HepG2 (cell line): Measurements from ENCODE around the gene SFPQ. TPM values are rescaled to one million over a fixed set of nuclear protein-coding genes. Genes with fewer than 3 reads are reported as not detected.

Experiments
- FOXC1 ChIP-seq: sonication (generic); formaldehyde crosslinking; IDR thresholded peaks from 2 replicates; pipeline ENCODE4 v1.8.0; 2022; ENCODE audit warnings: mild to moderate bottlenecking, missing genetic modification reagents, borderline replicate concordance
- HNRNPK ChIP-seq: fragments of 200-400 bp; formaldehyde crosslinking; IDR thresholded peaks from 2 replicates; pipeline ENCODE4 v1.6.1; 2018; ENCODE audit warnings: low read length, low read depth, moderate library complexity, mild to moderate bottlenecking; ENCODE audit not compliant: poor library complexity, severe bottlenecking
- MEF2D ChIP-seq: sonication (generic); formaldehyde crosslinking; IDR thresholded peaks from 2 replicates; pipeline ENCODE4 v1.5.1; 2020; ENCODE audit warnings: mild to moderate bottlenecking, missing genetic modification reagents
- NFE2L2 ChIP-seq: fragments of 150-350 bp; IDR thresholded peaks from 2 replicates; pipeline ENCODE4 v1.6.1; 2014; ENCODE audit warnings: low read length
- PRPF4 ChIP-seq: fragments of 200-400 bp; formaldehyde crosslinking; IDR thresholded peaks from 2 replicates; pipeline ENCODE4 v1.6.1; 2016; ENCODE audit warnings: low read length, low read depth; ENCODE audit not compliant: poor library complexity, severe bottlenecking
- SIX1 ChIP-seq: sonication (generic); formaldehyde crosslinking; IDR thresholded peaks from 2 replicates; pipeline ENCODE4 v1.4.0; 2020; ENCODE audit warnings: missing genetic modification reagents, borderline replicate concordance
- SMARCC2 ChIP-seq: fragments of 450-650 bp; IDR thresholded peaks from 2 replicates; pipeline ENCODE4 v1.6.1; 2017; ENCODE audit warnings: antibody characterized with exemption, mild to moderate bottlenecking
- ZNF180 ChIP-seq: sonication (generic); formaldehyde crosslinking; IDR thresholded peaks from 2 replicates; pipeline ENCODE4 v1.4.0; 2020; ENCODE audit warnings: low read depth, missing genetic modification reagents, borderline replicate concordance
- polyA plus RNA-seq, 8 experiments: library from polyadenylated mRNA; depleted of rRNA in 3 of 8; stranded (reverse) in 7 of 8; unstranded in 1 of 8; fragments of >200 nt; fragmentation: Illumina TruSeq in 4 of 8; extraction: Trizol in 4 of 8; gene quantifications; 2 replicates each; pipeline versions ENCODE4 v1.2.1 to v1.2.3, GENCODE V29; 2011 to 2016; ENCODE audit warnings: low read depth in 4 of 8, missing spikeins in 1 of 8, mixed read lengths in 1 of 8; ENCODE audit not compliant: insufficient read depth in 1 of 8
- total RNA-seq, 5 experiments: library from RNA; depleted of rRNA; stranded (reverse); fragments of >200 nt; fragmentation: Illumina TruSeq; extraction: Trizol; gene quantifications; 2 replicates each; pipeline ENCODE4 v1.2.3, GENCODE V29; 2016; ENCODE audit warnings: low read depth in 1 of 5
- TF ChIP-seq, protein P1 (sequence below): sonication (generic); formaldehyde crosslinking; IDR thresholded peaks from 2 replicates; pipeline ENCODE4 v1.5.1; 2020; ENCODE audit warnings: mild to moderate bottlenecking, missing genetic modification reagents, moderate library complexity
- TF ChIP-seq, protein P2 (sequence below): sonication (generic); formaldehyde crosslinking; IDR thresholded peaks from 2 replicates; pipeline ENCODE4 v1.9.0; 2022; ENCODE audit warnings: low read depth, missing genetic modification reagents
- TF ChIP-seq, protein P3 (sequence below): sonication (generic); formaldehyde crosslinking; IDR thresholded peaks from 2 replicates; pipeline ENCODE4 v1.4.0; 2020; ENCODE audit warnings: missing genetic modification reagents
- TF ChIP-seq, protein P4 (sequence below): sonication (generic); formaldehyde crosslinking; IDR thresholded peaks from 2 replicates; pipeline ENCODE4 v1.4.0; 2020; ENCODE audit warnings: mild to moderate bottlenecking, missing genetic modification reagents, borderline replicate concordance
- TF ChIP-seq, protein P5 (sequence below): sonication (generic); formaldehyde crosslinking; IDR thresholded peaks from 2 replicates; pipeline ENCODE4 v1.5.1; 2020; ENCODE audit warnings: mild to moderate bottlenecking, missing genetic modification reagents

SFPQ gene
- total and polyA plus RNA-seq, 2 of the 13 experiments (the other 11 are each of a cell fraction or from before 2014, with no cell fraction given): 101 to 292 TPM

DNA sequence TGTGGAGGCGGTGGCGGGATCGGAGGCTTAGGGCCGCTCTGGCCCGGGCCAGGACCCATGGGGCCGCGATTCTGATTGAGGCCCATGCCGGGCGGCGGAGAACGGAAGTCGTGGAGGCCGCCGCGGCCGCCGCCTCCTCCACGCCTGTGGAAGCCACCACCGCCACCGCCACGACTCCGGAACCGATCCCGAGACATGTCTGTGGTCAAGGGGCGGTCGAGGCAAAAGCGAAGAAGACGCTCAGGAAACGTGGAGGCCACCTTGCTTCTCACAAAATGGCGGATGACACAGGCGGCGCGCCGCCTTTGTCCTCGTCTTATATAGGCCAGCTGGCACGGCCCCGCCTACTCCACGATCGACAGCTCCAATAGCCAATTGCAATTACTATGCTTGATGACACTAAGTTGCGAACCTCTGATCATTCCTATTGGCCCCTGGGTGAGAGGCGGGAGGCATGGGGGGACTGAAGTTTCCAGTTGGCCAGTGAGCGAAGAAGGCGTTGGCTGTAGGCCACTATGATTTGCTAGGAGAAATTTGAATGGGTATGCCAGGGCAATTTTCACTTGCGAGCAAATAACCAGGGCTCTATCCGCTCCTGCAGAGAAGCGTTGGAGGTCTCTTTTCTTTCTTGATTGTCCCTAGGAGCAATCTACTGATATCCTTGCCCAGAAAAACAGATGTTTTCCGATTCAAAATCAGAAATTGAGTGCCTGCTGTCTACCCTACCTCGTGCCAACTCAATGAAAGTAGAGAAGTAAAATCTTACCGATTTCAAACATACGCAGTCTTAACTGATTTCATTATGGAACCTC is at the start of gene SFPQ (continued):
- TF ChIP-seq, protein P1, sequence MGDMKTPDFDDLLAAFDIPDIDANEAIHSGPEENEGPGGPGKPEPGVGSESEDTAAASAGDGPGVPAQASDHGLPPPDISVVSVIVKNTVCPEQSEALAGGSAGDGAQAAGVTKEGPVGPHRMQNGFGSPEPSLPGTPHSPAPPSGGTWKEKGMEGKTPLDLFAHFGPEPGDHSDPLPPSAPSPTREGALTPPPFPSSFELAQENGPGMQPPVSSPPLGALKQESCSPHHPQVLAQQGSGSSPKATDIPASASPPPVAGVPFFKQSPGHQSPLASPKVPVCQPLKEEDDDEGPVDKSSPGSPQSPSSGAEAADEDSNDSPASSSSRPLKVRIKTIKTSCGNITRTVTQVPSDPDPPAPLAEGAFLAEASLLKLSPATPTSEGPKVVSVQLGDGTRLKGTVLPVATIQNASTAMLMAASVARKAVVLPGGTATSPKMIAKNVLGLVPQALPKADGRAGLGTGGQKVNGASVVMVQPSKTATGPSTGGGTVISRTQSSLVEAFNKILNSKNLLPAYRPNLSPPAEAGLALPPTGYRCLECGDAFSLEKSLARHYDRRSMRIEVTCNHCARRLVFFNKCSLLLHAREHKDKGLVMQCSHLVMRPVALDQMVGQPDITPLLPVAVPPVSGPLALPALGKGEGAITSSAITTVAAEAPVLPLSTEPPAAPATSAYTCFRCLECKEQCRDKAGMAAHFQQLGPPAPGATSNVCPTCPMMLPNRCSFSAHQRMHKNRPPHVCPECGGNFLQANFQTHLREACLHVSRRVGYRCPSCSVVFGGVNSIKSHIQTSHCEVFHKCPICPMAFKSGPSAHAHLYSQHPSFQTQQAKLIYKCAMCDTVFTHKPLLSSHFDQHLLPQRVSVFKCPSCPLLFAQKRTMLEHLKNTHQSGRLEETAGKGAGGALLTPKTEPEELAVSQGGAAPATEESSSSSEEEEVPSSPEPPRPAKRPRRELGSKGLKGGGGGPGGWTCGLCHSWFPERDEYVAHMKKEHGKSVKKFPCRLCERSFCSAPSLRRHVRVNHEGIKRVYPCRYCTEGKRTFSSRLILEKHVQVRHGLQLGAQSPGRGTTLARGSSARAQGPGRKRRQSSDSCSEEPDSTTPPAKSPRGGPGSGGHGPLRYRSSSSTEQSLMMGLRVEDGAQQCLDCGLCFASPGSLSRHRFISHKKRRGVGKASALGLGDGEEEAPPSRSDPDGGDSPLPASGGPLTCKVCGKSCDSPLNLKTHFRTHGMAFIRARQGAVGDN (CRISPR knock-in tag): peak; percentile 68
- TF ChIP-seq HNRNPK (no peak), PRPF4 (no peak), SMARCC2 (no peak), FOXC1 (no peak; the same call in 1 of the 2 replicates), SIX1 (CRISPR knock-in tag) (no peak), ZNF180 (CRISPR knock-in tag) (no peak), MEF2D (CRISPR knock-in tag) (no peak), NFE2L2 (0 out of 2 replicates have a peak, but pooled peaks have one; percentile 3)
- TF ChIP-seq, protein P2, sequence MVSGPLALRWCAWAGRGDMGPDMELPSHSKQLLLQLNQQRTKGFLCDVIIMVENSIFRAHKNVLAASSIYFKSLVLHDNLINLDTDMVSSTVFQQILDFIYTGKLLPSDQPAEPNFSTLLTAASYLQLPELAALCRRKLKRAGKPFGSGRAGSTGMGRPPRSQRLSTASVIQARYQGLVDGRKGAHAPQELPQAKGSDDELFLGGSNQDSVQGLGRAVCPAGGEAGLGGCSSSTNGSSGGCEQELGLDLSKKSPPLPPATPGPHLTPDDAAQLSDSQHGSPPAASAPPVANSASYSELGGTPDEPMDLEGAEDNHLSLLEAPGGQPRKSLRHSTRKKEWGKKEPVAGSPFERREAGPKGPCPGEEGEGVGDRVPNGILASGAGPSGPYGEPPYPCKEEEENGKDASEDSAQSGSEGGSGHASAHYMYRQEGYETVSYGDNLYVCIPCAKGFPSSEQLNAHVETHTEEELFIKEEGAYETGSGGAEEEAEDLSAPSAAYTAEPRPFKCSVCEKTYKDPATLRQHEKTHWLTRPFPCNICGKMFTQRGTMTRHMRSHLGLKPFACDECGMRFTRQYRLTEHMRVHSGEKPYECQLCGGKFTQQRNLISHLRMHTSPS (CRISPR knock-in tag): no peak
- TF ChIP-seq, protein P3, sequence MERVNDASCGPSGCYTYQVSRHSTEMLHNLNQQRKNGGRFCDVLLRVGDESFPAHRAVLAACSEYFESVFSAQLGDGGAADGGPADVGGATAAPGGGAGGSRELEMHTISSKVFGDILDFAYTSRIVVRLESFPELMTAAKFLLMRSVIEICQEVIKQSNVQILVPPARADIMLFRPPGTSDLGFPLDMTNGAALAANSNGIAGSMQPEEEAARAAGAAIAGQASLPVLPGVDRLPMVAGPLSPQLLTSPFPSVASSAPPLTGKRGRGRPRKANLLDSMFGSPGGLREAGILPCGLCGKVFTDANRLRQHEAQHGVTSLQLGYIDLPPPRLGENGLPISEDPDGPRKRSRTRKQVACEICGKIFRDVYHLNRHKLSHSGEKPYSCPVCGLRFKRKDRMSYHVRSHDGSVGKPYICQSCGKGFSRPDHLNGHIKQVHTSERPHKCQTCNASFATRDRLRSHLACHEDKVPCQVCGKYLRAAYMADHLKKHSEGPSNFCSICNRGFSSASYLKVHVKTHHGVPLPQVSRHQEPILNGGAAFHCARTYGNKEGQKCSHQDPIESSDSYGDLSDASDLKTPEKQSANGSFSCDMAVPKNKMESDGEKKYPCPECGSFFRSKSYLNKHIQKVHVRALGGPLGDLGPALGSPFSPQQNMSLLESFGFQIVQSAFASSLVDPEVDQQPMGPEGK (CRISPR knock-in tag): peak; percentile 34; the same call in 1 of the 2 replicates
- TF ChIP-seq, protein P4, sequence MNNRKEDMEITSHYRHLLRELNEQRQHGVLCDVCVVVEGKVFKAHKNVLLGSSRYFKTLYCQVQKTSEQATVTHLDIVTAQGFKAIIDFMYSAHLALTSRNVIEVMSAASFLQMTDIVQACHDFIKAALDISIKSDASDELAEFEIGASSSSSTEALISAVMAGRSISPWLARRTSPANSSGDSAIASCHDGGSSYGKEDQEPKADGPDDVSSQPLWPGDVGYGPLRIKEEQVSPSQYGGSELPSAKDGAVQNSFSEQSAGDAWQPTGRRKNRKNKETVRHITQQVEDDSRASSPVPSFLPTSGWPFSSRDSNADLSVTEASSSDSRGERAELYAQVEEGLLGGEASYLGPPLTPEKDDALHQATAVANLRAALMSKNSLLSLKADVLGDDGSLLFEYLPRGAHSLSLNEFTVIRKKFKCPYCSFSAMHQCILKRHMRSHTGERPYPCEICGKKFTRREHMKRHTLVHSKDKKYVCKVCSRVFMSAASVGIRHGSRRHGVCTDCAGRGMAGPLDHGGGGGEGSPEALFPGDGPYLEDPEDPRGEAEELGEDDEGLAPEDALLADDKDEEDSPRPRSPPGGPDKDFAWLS (CRISPR knock-in tag): no peak
- TF ChIP-seq, protein P5, sequence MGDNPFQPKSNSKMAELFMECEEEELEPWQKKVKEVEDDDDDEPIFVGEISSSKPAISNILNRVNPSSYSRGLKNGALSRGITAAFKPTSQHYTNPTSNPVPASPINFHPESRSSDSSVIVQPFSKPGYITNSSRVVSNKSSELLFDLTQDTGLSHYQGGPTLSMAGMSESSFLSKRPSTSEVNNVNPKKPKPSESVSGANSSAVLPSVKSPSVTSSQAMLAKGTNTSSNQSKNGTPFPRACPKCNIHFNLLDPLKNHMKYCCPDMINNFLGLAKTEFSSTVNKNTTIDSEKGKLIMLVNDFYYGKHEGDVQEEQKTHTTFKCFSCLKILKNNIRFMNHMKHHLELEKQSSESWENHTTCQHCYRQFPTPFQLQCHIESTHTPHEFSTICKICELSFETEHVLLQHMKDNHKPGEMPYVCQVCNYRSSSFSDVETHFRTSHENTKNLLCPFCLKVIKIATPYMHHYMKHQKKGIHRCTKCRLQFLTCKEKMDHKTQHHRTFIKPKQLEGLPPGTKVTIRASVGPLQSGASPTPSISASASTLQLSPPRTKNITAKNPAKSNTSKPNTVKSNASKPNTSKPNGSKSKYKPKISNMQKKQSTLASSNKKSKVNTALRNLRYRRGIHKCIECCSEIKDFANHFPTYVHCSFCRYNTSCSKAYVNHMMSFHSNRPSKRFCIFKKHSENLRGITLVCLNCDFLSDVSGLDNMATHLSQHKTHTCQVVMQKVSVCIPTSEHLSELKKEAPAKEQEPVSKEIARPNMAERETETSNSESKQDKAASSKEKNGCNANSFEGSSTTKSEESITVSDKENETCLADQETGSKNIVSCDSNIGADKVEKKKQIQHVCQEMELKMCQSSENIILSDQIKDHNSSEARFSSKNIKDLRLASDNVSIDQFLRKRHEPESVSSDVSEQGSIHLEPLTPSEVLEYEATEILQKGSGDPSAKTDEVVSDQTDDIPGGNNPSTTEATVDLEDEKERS (CRISPR knock-in tag): no peak
